Epithelial cell of esophagus (primary cell): ENCODE measurements around the gene TLE2.

Source experiments
- DNase-seq: peaks from one replicate; pipeline ENCODE4 v3.0.0; 2010; ENCODE audit warnings: low read depth
- H3K4me3 ChIP-seq: 2 replicates; pipeline ENCODE4 v1.5.1; 2011; ENCODE audit warnings: mild to moderate bottlenecking, low read length, control low read depth
- CTCF ChIP-seq: IDR thresholded peaks from 2 replicates; pipeline ENCODE4 v1.5.1; 2011; ENCODE audit warnings: low read depth, mild to moderate bottlenecking, low read length, control low read depth, inconsistent platforms; ENCODE audit not compliant: insufficient read depth; ENCODE audit errors: missing control alignments

The TLE2 gene

GRCh38 chr19:3067563-3067962, 38.5 kb upstream of the TLE2 start:
- no peak overlapping the region for H3K4me3 ChIP-seq
- DNase-seq: no peak
- TF ChIP-seq CTCF: no peak

- no peak for DNase-seq
- no peak for TF ChIP-seq CTCF
- H3K4me3 ChIP-seq: no peak overlapping the region
Measured at GRCh38 chr19:3066482-3067049, 37.5 kb upstream of the TLE2 start.

- TF ChIP-seq CTCF: no peak
- no peak for DNase-seq
Measured at GRCh38 chr19:3065675-3066357, 36.7 kb upstream of the TLE2 start.

GRCh38 chr19:3064011-3064330, 34.9 kb upstream of the TLE2 start:
- no peak for DNase-seq
- TF ChIP-seq CTCF: no peak
- H3K4me3 ChIP-seq: no peak overlapping the region

More at GRCh38 chr19:3065675-3066357, 36.7 kb upstream of the TLE2 start:
- no peak overlapping the region for H3K4me3 ChIP-seq

- peak; percentile 56 for DNase-seq
- no peak for TF ChIP-seq CTCF
- H3K4me3 ChIP-seq: peak within 1 kb of the TSS; percentile 70
Measured at GRCh38 chr19:3062165-3063105, 33.4 kb upstream of the TLE2 start, which contains the start of gene TLE5. Gene TLE5, minus strand, starts transcription at chr19:3062495. Its CDS starts 295 bp downstream, at chr19:3062200.

- peak overlapping the region; percentile 70 for H3K4me3 ChIP-seq
- DNase-seq: no peak
- TF ChIP-seq CTCF: no peak
Measured at GRCh38 chr19:3061182-3062161, 32.4 kb upstream of the TLE2 start.
